HG03457 (cell line): ENCODE data around the gene MRGPRF.
"Not testable (repeated sequence)": the region's sequence is repeated elsewhere in the genome, so short reads cannot be mapped to it uniquely, and the experiment has no call there.

Experiments used
- ATAC-seq: cut with Tn5 transposase; IDR thresholded peaks from one replicate; pipeline ENCODE4 v1.9.1; 2021; ENCODE audit warnings: moderate number of reproducible peaks; ENCODE audit not compliant: unreplicated experiment

MRGPRF gene

GRCh38 chr11:69004411-69005182 lies 8.4 kb downstream of the MRGPRF start:
- no peak for ATAC-seq

- ATAC-seq = no peak
These were observed 9.1 kb downstream of the MRGPRF start for GRCh38 chr11:69003866-69004367.

- ATAC-seq = no peak
These were observed 9.7 kb downstream of the MRGPRF start for GRCh38 chr11:69003301-69003865.

- ATAC-seq = no peak
These were observed 10.3 kb downstream of the MRGPRF start for GRCh38 chr11:69002570-69003231.

GRCh38 chr11:69002110-69002569 lies 10.9 kb downstream of the MRGPRF start:
- ATAC-seq = no peak

GRCh38 chr11:69001243-69002081 lies 11.6 kb downstream of the MRGPRF start:
- no peak for ATAC-seq

GRCh38 chr11:69000831-69001242 lies 12.2 kb downstream of the MRGPRF start:
- ATAC-seq = no peak

- ATAC-seq = no peak
These were observed 12.7 kb downstream of the MRGPRF start for GRCh38 chr11:69000391-69000790.

GRCh38 chr11:68999748-69000355 lies 13.2 kb downstream of the MRGPRF start:
- not testable (repeated sequence) for ATAC-seq

GRCh38 chr11:68999093-68999747 lies 13.8 kb downstream of the MRGPRF start:
- no peak for ATAC-seq

- no peak for ATAC-seq
These were observed 14.6 kb downstream of the MRGPRF start for GRCh38 chr11:68998390-68998911.

- ATAC-seq = no peak
These were observed 15.1 kb downstream of the MRGPRF start for GRCh38 chr11:68997995-68998348.

DNA sequence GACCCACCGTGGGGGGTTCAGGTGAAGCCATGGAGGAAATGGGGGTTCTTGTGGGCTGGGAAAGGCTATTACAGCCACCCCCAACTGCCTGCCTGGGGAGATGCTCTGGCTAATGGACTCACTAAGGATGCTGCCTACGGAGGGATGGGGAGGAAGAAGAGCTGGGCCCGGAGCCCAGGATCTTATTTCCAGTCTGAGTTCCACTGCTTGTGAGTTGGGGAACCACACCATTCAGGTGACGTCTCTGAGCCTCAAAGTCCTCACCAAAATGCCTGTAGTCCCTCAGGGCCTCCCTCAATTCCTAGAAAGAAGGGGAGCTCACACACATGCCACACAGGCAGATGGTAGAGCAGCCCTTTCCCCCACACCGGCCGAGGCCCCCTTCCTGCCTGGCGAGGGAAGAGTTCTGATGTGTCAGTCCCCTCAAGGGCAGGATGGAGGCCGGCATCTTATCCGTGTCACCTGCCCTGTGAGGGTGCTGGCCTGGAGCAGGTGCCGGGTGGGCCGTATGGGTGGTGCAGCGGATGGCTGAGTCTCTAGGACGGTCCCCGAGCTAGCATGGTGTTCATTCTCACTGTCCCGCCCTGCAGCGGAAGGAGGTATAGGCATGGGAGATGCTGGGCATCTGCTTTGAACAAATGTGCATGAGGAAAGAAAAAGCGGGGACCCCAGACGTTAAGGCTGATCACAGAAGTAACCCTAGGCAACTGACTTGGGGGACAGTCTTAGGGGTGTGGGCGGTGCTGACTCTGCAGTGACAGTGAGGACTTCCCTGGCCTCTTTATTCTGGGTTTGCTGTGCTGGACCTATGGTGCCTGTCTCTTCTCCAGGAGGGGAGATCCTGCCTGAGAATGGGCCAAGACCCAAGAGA lies 15.7 kb downstream of the MRGPRF start:
- no peak for ATAC-seq

GRCh38 chr11:68996376-68997123 lies 16.5 kb downstream of the MRGPRF start:
- no peak for ATAC-seq

DNA sequence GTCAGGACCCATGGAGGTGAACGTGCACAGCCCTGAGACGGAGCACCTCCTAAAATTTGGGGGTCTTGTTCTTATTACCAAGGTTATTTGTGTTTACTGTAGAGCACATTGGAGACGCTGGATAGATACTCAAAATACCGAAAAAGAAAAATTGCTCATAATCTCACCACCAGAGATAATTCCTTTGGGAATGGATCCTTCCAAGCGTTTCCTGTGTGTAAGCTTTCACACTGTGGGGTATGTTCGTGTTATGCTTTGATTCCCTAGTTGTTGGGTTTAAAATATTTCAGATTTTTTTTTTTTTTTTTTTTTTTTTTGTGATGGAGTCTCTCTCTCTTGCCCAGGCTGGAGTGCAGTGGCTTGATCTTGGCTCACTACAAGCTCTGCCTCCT lies 18.2 kb downstream of the MRGPRF start:
- ATAC-seq = no peak

DNA sequence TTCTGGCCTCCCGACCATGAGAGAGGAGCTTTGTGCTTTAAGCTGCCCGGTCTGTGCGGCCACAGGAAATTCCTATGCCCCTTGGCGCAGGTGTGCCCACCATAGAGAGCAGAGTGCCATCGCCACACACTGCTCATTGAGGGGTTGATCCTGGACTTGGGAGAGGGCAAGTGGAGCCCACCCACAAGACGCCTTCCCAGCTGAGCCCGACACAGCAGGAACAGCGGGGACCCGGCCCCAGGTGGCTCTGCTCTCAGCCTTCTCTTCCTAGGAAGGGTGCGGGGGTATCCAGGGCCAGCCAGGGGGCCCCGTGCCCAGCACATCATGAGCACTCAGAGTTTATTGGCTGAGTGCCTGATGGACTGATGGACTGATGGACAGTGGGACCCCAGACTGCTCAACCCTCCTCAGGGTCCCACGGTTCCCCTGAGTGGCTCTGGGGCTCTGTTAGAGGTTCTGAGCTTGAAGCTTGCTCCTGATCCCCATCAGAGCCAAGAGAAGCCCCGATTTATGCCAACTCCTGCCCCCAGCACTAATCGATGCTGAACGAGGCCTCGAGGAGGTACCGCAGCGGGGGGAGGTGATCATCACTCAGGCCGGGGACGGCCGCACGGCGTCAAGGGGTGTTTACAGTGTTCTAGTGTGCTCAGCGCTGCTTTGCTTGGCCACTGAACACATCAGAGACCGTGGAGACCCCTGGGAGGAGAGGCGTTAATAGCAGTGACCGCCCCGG lies 18.7 kb downstream of the MRGPRF start:
- no peak for ATAC-seq

- ATAC-seq = no peak
These were observed 19.5 kb downstream of the MRGPRF start for GRCh38 chr11:68993546-68993945.
